Subcutaneous abdominal adipose tissue (tissue), 5 donors: Measurements from ENCODE around the gene SH2D3C.
A peak's percentile ranks its signal among the peaks of the same experiment; 100 is the strongest.

ENCODE experiments used
- H3K27ac ChIP-seq: one replicate; pipeline ENCODE4 v1.7.0; 2013; ENCODE audit warnings: low read depth, mild to moderate bottlenecking, inconsistent platforms, low read length, moderate library complexity
- H3K27me3 ChIP-seq, 5 donors: one replicate each; pipeline ENCODE4 v1.7.0; 2013; ENCODE audit warnings: low read length in 5 of 5, inconsistent platforms in 1 of 5; ENCODE audit not compliant: control insufficient read depth in 5 of 5, insufficient read depth in 4 of 5
- H3K36me3 ChIP-seq, 5 donors: one replicate each; pipeline ENCODE4 v1.7.0; 2013; ENCODE audit warnings: low read length in 5 of 5; ENCODE audit not compliant: control insufficient read depth in 5 of 5, insufficient read depth in 5 of 5
- H3K4me1 ChIP-seq, 5 donors: one replicate each; pipeline ENCODE4 v1.7.0; 2013; ENCODE audit warnings: low read length in 5 of 5, mild to moderate bottlenecking in 3 of 5, moderate library complexity in 1 of 5; ENCODE audit not compliant: control insufficient read depth in 5 of 5, insufficient read depth in 5 of 5
- H3K4me3 ChIP-seq, 5 donors: one replicate each; pipeline ENCODE4 v1.7.0; 2013; ENCODE audit warnings: low read length in 5 of 5, low read depth in 1 of 5
- H3K9ac ChIP-seq, 5 donors: one replicate each; pipeline ENCODE4 v1.7.0; 2013; ENCODE audit warnings: low read length in 5 of 5, mild to moderate bottlenecking in 4 of 5, moderate library complexity in 3 of 5
- H3K9me3 ChIP-seq, 5 donors: one replicate each; pipeline ENCODE4 v1.7.0; 2013; ENCODE audit warnings: low read length in 5 of 5; ENCODE audit not compliant: control insufficient read depth in 5 of 5
- donor health status: healthy.
- donor health status: healthy.
- donor health status: healthy.
- donor health status: healthy.
- donor health status: healthy.

The SH2D3C gene

DNA sequence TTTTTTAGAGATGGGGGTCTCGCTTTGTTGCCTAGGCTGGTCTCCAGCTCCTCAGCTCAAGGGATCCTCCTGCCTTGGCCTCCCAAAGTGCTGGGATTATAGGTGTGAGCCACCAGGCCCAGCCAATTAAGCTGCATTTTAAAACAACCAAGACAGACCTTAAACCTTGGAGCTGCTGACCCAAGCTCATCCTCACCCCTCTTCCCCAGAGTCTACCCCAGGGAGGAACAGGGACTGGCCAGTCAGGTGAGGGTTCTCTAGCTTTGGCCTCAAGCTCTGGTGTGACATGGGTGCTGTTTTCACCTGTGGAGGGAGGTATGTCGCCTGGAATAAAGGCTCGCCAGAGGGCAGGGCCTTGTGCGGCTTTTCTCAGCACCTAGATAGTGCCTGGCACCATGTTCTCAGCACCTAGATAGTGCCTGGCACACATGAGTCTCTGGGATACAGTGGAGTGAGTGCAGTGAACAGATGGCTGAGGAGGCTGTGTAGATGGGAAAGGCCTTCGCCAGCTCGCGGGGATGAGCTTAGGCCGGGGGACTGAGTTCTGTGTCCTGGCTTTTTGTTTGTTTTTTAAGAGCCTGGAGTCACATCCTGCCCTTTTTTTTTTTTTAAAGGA is 14.7 kb upstream of the SH2D3C start:
- H3K4me1 ChIP-seq: peaks cover 5 to 57% (median 40%) of the 10 kb centered on the region in 5 donors
- H3K9me3 ChIP-seq: no peaks in the 10 kb centered on the region
- H3K36me3 ChIP-seq: peaks cover 0 to 47% (median 41%) of the 10 kb centered on the region in 5 donors
- no peak overlapping the region for H3K4me3 ChIP-seq
- peak overlapping the region in 1 of 5 donors; percentile 47 for H3K9ac ChIP-seq
- H3K27me3 ChIP-seq: no peaks in the 10 kb centered on the region
- peak overlapping the region; percentile 30 for H3K27ac ChIP-seq

DNA sequence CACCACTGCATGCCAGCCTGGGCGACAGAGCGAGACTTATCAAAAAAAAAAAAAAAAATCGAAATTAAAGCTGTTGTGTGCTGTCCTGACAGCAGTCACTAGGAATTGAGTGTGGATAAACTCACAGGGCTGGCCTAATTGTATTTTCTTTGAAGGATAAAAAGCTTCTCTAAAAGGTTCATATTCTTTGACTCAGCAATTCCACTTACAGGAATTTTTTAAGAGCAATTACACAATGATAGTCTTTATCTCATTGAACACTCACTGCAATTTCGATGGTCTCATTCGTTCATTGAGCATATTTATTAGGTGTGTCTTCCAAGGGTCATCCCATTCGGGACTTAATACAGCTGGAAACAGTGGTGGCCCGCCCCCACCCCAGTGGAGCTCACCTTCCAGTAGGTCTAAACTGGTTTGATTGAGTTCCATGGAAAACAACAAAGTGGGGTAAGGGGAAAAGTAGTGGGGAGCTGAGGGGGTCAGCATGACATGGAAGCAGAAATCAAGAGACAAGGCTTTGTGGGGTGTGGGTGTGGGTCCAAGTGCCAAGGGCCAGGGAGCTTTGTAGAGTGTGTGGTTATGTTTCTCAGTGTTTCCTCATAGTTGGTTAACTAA is 14.1 kb upstream of the SH2D3C start:
- Histone ChIP-seq H3K27me3 (no peaks in the 10 kb centered on the region), H3K36me3 (peaks cover 0 to 54% (median 48%) of the 10 kb centered on the region in 5 donors), H3K9ac (no peak overlapping the region), H3K27ac (peak overlapping the region; percentile 27), H3K4me1 (peaks cover 5 to 62% (median 37%) of the 10 kb centered on the region in 5 donors), H3K9me3 (no peaks in the 10 kb centered on the region), H3K4me3 (no peak overlapping the region)

DNA sequence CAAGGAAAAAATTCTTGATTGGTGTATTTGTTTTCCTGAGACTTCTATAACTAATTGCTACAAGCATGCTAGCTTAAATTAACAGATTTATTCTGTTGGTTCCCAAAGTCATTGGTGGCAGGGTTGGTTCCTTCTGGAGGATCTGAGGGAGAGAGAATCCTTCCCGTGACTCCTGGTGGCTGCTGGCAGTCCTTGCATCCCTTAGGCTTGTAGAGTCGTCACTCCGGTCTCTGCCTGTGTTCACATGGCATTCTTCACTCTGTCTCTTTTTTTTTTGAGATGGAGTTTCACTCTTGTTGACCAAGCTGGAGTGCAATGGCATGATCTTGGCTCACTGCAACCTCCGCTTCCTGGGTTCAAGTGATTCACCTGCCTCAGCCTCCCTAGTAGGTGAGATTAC is 12.6 kb upstream of the SH2D3C start:
- no peak overlapping the region for H3K9ac ChIP-seq
- peak overlapping the region; percentile 64 for H3K27ac ChIP-seq
- H3K4me1 ChIP-seq: peaks cover 7 to 62% (median 40%) of the 10 kb centered on the region in 5 donors
- peaks cover 0 to 61% (median 52%) of the 10 kb centered on the region in 5 donors for H3K36me3 ChIP-seq
- H3K27me3 ChIP-seq: no peaks in the 10 kb centered on the region
- H3K9me3 ChIP-seq: no peaks in the 10 kb centered on the region
- H3K4me3 ChIP-seq: no peak overlapping the region

- Histone ChIP-seq H3K4me3 (no peak overlapping the region), H3K27ac (peak overlapping the region; percentile 64), H3K9me3 (no peaks in the 10 kb centered on the region), H3K27me3 (no peaks in the 10 kb centered on the region), H3K36me3 (peaks cover 0 to 61% (median 52%) of the 10 kb centered on the region in 5 donors), H3K9ac (peak overlapping the region in 1 of 5 donors; percentile 43), H3K4me1 (peaks cover 7 to 57% (median 38%) of the 10 kb centered on the region in 5 donors)
These were observed 11.8 kb upstream of the SH2D3C start for GRCh38 chr9:127790094-127790855.

DNA sequence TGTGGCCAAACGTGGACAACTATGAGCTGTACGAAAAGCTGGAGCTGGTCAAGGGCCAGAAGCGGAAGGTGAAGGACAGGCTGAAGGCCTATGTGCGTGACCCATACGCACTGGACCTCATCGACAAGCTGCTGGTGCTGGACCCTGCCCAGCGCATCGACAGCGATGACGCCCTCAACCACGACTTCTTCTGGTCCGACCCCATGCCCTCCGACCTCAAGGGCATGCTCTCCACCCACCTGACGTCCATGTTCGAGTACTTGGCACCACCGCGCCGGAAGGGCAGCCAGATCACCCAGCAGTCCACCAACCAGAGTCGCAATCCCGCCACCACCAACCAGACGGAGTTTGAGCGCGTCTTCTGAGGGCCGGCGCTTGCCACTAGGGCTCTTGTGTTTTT is 10.7 kb upstream of the SH2D3C start:
- Histone ChIP-seq H3K4me1 (peaks cover 7 to 64% (median 42%) of the 10 kb centered on the region in 5 donors), H3K9me3 (no peaks in the 10 kb centered on the region), H3K4me3 (no peak overlapping the region), H3K9ac (no peak overlapping the region), H3K27me3 (no peaks in the 10 kb centered on the region), H3K27ac (peak overlapping the region; percentile 64), H3K36me3 (peaks cover 0 to 61% (median 52%) of the 10 kb centered on the region in 5 donors)

- H3K27me3 ChIP-seq: no peaks in the 10 kb centered on the region
- peaks cover 7 to 68% (median 48%) of the 10 kb centered on the region in 5 donors for H3K4me1 ChIP-seq
- H3K4me3 ChIP-seq: no peak overlapping the region
- peak overlapping the region in 1 of 5 donors; percentile 28 for H3K9ac ChIP-seq
- H3K36me3 ChIP-seq: peaks cover 0 to 61% (median 52%) of the 10 kb centered on the region in 5 donors
- H3K27ac ChIP-seq: no peak overlapping the region
- H3K9me3 ChIP-seq: no peaks in the 10 kb centered on the region
These were observed 10.0 kb upstream of the SH2D3C start for GRCh38 chr9:127788337-127789011.

DNA sequence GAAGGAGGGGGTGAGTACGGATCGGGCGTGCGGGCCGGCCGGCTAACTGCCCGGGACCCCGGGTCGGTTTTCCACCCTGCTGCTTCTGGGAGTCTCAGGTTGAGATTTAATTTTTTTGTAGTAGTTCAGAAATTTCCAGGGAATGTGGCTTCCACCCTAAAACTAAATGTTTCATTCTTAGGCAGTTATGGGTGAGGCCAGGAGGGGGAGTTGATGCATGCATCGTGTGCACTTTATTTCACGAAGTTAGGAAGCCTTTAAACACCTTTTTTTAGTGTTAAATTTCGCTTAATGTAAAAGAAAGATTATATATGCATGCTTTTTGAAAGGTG is 8.3 kb upstream of the SH2D3C start:
- Histone ChIP-seq H3K36me3 (peaks cover 0 to 47% (median 44%) of the 10 kb centered on the region in 5 donors), H3K9ac (peak overlapping the region in 4 of 5 donors; percentile 71 to 96 (median 86)), H3K27me3 (no peaks in the 10 kb centered on the region), H3K27ac (peak overlapping the region; percentile 92), H3K4me3 (peak overlapping the region; percentile 42 to 85 (median 81)), H3K4me1 (peaks cover 6 to 72% (median 53%) of the 10 kb centered on the region in 5 donors), H3K9me3 (no peaks in the 10 kb centered on the region)

DNA sequence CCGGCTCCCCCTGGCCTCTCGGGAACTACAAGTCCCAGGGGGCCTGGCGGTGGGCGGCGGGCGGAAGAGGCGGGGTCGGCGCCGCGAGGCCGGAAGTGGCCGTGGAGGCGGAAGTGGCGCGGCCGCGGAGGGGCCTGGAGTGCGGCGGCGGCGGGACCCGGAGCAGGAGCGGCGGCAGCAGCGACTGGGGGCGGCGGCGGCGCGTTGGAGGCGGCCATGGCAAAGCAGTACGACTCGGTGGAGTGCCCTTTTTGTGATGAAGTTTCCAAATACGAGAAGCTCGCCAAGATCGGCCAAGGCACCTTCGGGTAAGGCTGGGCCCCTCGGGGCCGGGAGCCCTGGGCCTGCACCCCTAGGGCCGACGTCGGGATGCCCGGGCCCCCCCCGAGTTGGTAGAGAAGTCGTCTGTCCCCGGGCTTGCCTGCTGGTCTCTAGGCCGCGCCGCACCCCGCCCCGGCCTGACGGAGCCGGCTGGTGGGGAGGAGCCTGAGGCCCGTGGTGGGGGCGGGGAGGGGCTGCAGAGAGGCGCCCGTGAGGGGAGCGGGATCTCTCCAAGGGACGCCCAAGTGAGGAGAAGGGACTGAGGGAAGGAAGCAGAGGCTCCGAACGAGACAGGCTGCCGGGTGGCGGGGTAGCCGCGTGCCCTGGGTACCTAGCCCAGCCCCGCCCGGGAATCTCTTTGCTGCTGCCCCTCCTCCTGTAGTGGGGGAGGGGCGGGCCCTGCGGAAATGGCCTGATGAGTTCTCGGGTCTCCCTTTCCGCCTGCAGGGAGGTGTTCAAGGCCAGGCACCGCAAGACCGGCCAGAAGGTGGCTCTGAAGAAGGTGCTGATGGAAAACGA is 7.7 kb upstream of the SH2D3C start, which contains the start of gene CDK9:
TSS of gene CDK9 (plus strand) at position 102 of the 840 bp plus-strand sequence. CDS start at position 217, 115 bp downstream.
- H3K27me3 ChIP-seq: no peaks in the 10 kb centered on the region
- H3K9me3 ChIP-seq: no peaks in the 10 kb centered on the region
- H3K27ac ChIP-seq: peak within 1 kb of the TSS; percentile 92
- H3K36me3 ChIP-seq: peaks cover 0 to 42% (median 41%) of the 10 kb centered on the region in 5 donors
- peak within 1 kb of the TSS in 4 of 5 donors; percentile 71 to 96 (median 86) for H3K9ac ChIP-seq
- H3K4me3 ChIP-seq: peak within 1 kb of the TSS; percentile 42 to 85 (median 81)
- peaks cover 6 to 70% (median 53%) of the 10 kb centered on the region in 5 donors for H3K4me1 ChIP-seq
